NCI-H524 treated with DMSO at 0.1 percent for 48 hours (cell line): ENCODE results near the gene ARHGEF25.
"Not testable (repeated sequence)": the region's sequence is repeated elsewhere in the genome, so short reads cannot be mapped to it uniquely, and the experiment has no call there.

Experiments used
- DNase-seq: peaks from one replicate; lab custom pipeline; 2025; lab: John Stamatoyannopoulos, UW

Gene ARHGEF25

GRCh38 chr12:57609101-57609780, 2.0 kb upstream of the ARHGEF25 start:
- no peak for DNase-seq

DNA sequence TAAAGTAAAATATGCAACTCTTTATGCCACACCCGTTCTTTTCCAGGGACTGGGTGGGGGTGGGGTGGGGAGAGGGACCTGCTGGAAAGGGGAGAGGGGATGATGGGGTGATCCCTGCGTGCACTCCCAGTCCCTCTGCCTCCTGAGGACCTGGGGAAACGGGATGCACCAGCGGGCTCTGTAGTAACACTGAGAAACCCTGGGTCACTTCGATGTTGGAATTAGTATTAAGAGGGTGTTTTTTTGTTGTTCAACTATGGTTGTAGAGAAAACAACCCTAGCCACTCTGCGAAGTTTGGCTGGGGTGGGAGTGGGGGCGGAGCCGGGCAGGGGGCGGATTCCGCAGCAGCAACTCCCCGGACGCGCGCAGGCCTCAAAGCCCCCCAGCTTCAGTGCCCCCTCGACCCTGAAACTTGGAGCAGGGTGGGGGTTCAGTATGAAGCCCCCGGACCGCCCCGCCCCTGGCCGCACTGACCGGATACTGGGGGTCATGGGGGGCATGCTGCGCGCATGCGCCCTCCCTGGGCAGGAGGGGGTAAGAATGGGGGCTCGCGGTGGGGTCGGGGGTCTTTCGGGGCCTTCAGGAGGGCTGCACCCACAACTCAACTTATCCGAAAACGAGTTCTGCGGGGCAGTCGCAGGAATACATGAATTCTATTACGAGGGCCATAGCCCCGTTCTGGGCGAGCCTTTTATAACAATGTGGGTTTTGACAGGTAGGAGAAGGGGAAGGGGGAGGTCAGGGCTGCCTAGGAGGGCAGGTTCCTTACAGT, 1.3 kb upstream of the ARHGEF25 start:
- no peak for DNase-seq

DNA sequence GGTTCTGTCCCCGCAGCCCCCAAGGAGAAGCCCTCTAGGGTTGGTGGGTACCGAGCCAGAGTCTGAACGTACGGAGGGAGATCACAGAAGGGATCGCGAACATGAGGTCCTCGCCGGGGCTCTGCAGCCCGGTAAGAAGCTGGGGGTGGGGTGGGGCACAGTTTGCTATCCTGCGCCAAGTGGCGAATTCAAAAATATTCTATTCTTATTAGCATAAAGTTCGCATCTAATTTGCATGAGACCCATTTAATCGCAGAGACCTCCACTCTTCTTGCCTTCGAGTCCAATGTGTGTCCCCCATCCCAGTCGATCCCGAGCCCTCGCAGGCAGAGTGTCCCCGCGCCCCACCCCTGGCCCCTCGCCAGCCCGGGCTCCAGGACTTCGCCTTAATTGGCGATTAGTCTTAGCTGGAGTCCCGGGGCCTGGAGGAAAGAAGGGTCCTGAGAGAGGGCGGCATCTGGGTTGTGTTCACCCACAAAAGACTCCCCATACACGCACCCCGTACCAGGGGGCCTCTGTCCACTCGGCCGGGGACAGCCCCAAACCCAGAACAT, 604 bp upstream of the ARHGEF25 start:
- no peak for DNase-seq

GRCh38 chr12:57611827-57612710, 834 bp downstream of the ARHGEF25 start:
- DNase-seq, result peak; percentile 73

DNA sequence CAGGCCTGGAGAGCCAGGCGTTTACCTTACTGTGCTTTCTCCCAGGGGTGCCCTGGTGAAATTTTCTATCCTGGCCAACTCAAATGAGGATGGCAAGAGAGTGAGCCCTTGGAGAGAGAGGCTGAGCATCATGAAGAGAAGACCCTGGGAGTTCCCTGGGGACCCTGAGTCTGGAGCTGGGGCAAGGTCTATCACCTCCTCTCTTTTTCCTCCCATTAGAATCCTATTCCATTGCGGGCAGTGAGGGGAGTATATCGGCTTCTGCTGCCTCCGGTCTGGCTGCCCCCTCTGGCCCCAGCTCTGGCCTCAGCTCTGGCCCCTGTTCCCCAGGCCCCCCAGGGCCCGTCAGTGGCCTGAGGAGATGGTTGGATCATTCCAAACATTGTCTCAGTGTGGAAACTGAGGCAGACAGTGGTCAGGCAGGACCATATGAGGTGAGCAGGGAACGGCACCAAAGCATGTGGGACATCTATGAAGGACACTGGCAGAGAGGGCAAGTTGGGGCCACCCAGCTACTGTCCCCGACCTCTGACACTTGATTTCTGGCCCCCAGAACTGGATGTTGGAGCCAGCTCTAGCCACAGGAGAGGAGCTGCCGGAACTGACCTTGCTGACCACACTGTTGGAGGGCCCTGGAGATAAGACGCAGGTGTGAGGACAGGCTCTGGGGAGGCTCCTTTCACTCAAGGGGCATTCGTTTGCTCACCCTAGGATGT, 1.6 kb downstream of the ARHGEF25 start:
- DNase-seq, result no peak

DNA sequence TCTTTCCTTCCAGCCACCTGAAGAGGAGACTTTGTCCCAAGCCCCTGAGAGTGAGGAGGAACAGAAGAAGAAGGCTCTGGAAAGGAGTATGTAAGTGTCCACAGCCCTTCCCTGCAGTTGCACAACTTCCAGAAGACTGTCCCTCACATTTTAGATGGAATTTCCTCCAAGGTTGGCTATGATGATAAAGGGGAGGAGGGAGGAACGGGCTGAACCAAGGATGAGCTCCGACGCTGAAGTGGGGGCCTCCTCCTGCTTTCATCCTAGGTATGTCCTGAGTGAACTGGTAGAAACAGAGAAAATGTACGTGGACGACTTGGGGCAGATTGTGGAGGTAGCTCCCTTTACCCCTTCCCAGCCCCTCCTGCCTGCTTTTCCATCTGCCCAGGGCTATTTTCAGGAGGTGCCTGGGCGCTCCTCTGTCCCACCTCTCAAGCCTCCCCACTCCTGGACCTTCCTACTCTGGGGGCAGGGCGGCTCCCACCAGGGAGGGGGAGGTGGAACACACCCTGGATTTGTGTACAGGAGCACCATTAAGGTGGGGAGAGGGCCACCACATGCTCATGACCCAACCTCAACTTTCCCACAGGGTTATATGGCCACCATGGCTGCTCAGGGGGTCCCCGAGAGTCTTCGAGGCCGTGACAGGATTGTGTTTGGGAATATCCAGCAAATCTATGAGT, 2.3 kb downstream of the ARHGEF25 start:
- DNase-seq, result no peak

DNA sequence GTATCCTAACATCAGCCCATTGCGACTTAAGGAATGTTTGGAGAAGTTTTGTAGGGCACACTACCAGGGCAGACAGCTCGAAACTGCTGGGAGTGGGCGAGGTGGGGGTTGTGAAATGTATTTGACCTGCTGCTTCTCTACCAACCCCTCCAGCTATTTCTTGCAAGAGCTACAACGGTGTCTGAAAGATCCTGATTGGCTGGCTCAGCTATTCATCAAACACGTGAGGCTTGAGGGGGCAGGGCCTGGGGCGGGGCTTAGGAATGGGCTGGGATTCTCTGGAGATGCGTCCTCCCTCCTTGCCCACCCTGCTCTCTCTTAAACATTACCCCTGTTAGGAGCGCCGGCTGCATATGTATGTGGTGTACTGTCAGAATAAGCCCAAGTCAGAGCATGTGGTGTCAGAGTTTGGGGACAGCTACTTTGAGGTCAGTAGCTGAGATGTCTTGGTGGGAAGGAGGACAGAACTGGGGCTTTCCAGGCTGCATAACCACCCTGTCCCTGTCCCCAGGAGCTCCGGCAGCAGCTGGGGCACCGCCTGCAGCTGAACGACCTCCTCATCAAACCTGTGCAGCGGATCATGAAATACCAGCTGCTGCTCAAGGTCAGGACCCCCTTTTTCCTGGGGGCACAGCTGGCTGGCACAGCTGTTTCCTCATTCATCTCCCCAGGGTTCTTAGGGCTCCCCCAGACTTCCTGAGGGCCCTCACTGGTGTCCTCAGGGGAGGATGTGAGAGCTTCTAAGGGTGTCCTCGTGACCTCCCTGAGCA, 3.1 kb downstream of the ARHGEF25 start:
- no peak for DNase-seq

DNA sequence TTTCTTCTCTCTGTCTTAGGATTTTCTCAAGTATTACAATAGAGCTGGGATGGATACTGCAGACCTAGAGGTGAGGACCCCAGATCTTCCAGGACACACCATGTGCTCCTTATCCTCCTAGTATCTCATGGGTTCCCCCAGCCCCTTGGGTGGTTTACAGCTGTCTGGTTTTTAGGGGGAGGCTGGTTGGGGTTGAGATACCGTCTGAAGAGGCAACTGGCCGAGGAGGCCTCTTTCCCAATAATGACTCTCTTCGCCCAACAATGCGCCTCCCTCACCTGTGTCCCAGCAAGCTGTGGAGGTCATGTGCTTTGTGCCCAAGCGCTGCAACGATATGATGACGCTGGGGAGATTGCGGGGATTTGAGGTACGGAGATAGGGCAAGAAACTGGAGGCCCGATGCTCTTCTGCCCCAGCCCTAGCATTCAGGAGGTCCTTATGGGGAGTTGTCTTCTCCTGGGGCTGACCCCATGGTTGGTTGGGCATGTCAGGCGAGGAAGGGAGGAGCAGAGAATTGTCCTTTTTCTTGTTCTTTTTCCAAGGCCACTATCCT, 3.8 kb downstream of the ARHGEF25 start:
- no peak for DNase-seq

DNA sequence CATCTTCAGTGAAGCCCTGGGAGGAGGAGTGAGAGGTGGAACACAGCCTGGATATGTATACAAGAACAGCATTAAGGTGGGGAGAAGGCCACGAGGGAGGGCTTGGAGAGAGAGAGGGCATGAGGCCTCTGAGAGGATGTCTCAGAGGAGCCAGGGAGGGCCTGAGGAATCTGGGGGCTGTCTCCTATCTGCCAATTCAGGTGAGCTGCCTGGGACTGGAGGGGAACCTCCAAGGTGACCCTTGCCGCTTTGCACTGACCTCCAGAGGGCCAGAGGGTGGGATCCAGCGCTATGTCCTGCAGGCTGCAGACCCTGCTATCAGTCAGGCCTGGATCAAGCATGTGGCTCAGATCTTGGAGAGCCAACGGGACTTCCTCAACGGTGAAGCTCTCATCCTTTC, 4.4 kb downstream of the ARHGEF25 start:
- DNase-seq, result no peak

DNA sequence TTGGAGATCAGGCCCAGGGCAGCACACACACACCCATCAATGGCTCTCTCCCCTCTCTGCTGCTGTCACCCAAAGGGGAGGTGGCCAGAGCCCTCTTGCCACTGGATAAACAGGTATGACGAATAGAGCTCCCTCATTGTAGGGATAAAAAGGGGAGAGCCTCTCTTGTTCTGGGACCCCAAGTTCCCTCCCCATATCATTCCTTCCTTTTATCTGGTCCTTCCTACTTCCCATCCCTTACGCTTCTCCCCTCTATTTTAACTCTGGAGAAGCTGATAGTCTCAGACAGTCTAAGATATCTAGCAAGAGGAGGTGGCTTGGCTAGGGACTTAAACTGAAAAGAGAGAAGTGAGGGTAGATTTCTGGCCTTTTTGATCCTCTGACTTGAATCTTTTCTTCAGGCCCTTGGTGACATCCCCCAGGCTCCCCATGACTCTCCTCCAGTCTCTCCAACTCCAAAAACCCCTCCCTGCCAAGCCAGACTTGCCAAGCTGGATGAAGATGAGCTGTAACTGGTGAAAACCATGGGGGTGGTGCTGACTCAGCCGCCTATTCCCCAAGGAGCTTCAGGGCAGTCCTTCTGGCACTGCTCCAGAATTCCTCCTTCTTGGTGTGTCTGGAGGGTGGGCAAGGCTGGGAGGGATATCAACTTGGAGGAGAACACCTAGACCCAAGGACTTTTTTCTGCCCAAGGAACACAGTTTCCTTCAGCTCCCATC, 5.3 kb downstream of the ARHGEF25 start:
- no peak for DNase-seq

DNA sequence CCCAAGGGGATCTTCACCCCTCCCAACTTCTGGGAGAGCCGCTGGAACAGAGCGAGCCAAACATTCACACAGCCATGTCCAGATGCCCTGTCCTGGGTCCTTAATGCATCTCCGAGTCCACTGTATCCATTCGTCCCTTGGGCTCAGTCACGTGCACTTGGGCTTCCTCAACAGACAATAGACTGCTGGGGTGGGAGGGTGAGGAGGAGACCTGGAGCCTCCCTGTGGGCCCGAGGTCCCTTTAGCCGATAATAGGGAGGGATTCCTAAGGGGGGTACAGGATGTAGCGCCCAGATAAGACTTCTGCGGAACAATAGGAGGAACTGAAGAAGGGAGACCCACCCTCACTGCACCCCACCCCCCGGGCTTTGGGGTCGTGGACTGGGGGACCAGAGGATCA, 6.7 kb downstream of the ARHGEF25 start:
- DNase-seq, result no peak

- DNase-seq, result not testable (repeated sequence)
Observed at GRCh38 chr12:57618431-57618830, 7.2 kb downstream of the ARHGEF25 start.

DNA sequence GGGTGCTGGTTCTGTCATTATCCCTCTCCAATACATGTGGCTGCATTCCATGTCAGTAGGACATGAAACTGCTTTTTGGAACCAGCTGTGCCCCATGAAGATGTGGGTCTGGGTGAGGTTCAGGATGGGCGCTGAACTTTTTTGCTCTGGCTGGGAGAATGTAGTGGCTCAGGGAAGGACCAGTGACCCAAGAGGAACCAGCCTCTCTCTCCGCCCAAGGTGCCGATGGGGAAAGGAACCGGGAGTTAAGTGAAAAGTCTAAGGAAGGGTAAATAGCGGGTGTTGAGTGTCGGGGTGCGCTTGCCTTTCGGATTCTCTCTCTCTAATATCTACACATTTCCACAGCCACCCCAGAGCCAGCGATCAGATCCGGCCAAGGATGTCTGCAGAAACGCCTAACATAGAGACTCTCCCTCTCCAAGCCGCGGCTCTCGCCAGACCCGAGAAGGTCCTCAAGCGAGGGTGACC, 7.8 kb downstream of the ARHGEF25 start:
- no peak for DNase-seq

- DNase-seq, result no peak
Observed at GRCh38 chr12:57619434-57620244, 8.4 kb downstream of the ARHGEF25 start.

DNA sequence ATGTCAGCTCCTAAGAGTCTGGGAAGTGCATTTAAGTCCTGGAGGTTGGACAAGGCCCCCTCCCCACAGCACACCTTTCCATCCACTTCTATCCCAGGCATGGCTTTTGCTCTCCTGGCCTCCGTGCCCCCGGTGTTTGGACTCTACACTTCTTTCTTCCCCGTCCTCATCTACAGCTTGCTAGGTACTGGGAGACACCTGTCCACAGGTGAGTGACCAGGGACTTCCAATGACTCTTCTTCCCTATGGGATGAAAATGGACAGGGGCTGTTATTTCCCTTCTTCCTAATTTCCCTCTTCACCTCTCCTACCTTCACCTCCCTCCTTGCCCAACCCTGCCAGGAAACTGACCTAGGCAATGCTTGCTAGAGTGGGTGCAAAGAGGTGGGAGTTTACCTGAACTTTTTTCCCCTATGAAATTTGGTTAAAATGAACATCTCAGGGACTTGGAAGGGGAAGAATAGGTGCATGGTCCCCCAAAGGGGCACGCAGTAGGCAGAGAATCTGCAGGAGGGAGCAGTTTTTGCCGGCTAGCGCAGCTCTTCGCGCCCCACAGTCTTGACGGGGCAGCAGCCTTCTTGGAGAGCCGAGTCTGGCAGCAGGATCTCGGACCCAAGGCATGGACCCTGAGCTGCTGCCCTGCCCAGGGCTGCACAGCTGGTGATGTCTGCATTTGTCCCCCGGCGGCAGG, 9.2 kb downstream of the ARHGEF25 start:
- no peak for DNase-seq

DNA sequence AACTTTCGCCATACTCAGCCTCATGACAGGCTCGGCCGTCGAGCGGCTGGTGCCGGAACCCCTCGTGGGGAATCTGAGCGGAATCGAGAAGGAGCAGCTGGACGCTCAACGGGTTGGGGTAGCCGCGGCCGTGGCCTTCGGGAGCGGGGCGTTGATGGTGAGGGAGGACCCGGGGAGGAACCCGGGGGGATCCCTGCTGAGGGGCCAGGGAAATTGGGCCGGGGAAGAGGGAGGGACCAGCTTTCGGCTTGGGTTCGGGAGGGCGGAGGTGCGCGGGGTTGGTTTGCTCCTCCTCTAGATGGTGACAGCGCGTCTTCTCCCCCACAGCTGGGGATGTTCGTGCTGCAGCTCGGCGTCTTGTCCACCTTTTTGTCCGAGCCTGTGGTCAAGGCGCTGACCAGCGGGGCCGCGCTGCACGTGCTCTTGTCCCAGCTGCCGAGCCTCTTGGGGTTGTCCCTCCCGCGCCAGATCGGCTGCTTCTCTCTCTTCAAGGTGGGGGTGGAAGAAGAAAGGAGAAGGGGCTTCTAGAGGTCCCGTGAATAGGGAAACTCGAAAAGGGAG, 9.8 kb downstream of the ARHGEF25 start:
- DNase-seq, result no peak
